NCI-H2196 treated with DMSO at 0.1 percent for 48 hours (cell line): ENCODE data around the gene XYLT2.
A peak's percentile ranks its signal among the peaks of the same experiment; 100 is the strongest.

Experiments
- DNase-seq: peaks from one replicate; lab custom pipeline; 2025; ENCODE audit not compliant: unreplicated experiment; lab: John Stamatoyannopoulos, UW

Gene XYLT2

GRCh38 chr17:50348522-50349242 lies 2.8 kb downstream of the XYLT2 start:
- DNase-seq, result no peak

- DNase-seq, result no peak
Observed at GRCh38 chr17:50349243-50349600, 3.3 kb downstream of the XYLT2 start.

- no peak for DNase-seq
Observed at GRCh38 chr17:50350733-50351132, 4.8 kb downstream of the XYLT2 start.

GRCh38 chr17:50352072-50352692 lies 6.3 kb downstream of the XYLT2 start:
- DNase-seq, result no peak

- no peak for DNase-seq
Observed at GRCh38 chr17:50352693-50353599, 7.0 kb downstream of the XYLT2 start.

- DNase-seq, result no peak
Observed at GRCh38 chr17:50353600-50354195, 7.8 kb downstream of the XYLT2 start.

- DNase-seq, result no peak
Observed at GRCh38 chr17:50354198-50354597, 8.3 kb downstream of the XYLT2 start.

GRCh38 chr17:50354776-50355175 lies 8.8 kb downstream of the XYLT2 start:
- no peak for DNase-seq

GRCh38 chr17:50355336-50355700 lies 9.4 kb downstream of the XYLT2 start:
- DNase-seq, result no peak

- no peak for DNase-seq
Observed at GRCh38 chr17:50355701-50356341, 9.9 kb downstream of the XYLT2 start.

GRCh38 chr17:50356418-50356817 lies 10.5 kb downstream of the XYLT2 start:
- no peak for DNase-seq

GRCh38 chr17:50356892-50357510 lies 11.1 kb downstream of the XYLT2 start:
- DNase-seq, result no peak

GRCh38 chr17:50358177-50358576 lies 12.3 kb downstream of the XYLT2 start:
- DNase-seq, result no peak

GRCh38 chr17:50359005-50359699 lies 13.2 kb downstream of the XYLT2 start:
- no peak for DNase-seq

GRCh38 chr17:50359998-50360461 lies 14.1 kb downstream of the XYLT2 start:
- DNase-seq, result no peak

GRCh38 chr17:50360486-50361115 lies 14.7 kb downstream of the XYLT2 start:
- no peak for DNase-seq

- DNase-seq, result peak; percentile 19
Observed at GRCh38 chr17:50361561-50362480, 15.9 kb downstream of the XYLT2 start.

- no peak for DNase-seq
Observed at GRCh38 chr17:50362661-50363060, 16.7 kb downstream of the XYLT2 start.
